ENCODE measurements around the gene GLB1L3.
"Not testable (repeated sequence)": the region's sequence is repeated elsewhere in the genome, so short reads cannot be mapped to it uniquely, and the experiment has no call there.

Gene GLB1L3

DNA sequence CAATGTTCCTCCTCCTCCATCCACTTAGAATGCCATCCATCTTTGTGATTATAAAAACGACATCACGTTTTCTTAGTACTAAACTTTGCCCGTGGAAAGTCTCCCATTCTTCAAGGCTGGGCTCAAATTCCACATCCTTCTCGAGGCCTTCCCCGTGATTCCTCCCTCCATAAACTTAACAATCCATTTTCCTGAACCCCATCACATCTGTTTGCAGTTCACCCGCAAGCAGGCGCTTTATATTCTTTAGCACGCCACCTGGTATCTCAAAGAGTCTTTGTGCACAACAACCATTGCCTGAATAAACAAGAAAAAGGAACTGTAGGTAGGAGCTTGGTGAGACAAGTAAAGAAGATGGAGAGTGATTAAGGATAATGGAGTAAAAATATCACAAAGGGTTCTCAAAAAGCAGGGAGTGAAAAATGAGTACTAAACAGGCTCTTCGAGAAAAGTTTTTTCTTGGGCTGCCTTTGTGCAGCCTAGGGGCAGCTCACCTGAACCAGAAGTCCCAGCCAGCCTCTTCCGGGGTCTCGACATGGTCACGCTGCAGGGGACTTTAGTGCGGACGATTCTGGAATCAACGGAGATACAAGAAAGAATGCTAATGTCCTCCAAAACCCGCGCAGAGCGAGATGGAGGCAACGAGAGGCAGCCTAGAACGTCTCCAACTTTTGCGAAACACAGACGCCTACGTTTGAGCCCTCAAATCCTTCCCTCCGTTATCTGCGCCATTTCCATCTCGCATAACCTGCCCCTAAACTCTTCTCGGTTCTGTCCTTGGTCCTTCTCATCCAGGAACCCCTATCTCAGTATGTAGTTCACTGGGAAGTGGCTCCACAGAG lies 23.6 kb upstream of the GLB1L3 start:
- DNase-seq = no peak

DNA sequence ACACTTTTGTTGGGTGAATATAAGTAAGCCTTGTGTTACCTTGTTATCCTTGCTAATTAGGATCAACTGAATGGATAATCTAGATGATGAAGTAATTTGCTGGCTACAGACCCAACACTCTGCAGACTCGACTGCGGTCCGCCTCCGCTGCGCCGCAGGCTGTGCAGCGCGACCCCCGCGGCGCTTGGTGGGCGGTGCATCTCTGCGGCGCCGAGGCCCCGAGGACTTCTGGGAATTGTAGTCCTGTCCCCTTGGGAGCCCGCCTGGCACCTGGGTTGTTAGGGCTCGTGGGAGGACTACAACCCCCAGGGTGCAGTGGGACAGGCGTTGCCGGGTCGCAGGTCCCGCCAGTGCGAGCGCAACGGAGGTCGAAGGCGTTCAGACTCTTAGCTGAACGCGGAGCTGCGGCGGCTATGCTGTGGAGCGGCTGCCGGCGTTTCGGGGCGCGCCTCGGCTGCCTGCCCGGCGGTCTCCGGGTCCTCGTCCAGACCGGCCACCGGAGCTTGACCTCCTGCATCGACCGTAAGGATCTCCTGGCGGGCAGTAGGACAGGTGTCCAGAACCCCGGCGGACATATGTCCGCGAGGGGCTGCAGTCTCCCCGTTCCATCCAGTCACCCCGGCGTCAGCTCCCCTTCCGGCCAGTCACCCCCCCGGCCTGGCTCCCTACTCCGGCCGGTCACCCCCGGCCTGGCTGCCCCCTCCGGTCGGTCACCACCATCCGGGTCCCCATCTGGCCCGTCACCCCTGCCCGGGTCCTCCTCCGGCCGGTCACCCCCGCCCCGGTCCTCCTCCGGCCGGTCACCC lies 22.8 kb upstream of the GLB1L3 start, which contains the start of the genes ACAD8 and THYN1:
Gene ACAD8 (plus strand): TSS at position 381 of the 806 bp plus-strand sequence. CDS start 33 bp downstream, at position 414.
Gene THYN1 (minus strand): TSS at position 165 of the 806 bp plus-strand sequence. CDS start 470 bp downstream, outside the sequence.
- DNase-seq = peak; percentile 93

DNA sequence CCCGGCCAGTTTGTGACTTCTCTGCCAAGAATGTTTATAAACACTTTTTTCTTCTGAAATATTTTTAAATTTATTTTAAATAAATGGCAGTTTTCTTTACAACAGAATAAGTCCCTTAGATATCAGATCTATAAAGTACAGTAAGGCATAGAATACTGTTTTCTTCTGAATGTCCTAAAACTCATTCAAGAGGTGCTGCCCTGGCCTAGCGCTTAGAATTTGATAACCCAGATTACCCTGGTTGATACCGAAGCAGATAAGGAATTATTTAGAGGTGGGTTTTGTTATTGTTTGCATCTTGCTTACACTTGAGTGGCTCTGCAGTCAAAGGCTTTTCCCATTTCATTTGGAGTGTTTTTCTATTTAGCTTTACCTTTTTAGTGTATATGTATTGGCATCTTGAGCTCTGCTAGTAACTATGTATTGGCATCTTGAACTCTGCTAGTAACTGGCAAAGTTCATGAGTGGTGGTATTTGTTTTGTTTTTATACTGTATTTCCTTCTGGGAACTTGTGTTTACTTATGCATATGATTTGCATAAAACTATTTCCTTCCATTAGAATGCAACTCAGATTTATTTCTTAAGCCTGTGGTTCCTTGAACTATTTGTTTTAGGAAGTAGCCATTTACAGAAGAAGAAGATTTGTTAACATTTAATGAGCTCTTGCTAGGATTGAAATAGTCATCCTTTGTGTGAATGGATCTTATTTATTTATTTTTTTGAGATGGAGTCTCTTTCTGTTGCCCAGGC lies 21.6 kb upstream of the GLB1L3 start:
- DNase-seq = no peak

DNA sequence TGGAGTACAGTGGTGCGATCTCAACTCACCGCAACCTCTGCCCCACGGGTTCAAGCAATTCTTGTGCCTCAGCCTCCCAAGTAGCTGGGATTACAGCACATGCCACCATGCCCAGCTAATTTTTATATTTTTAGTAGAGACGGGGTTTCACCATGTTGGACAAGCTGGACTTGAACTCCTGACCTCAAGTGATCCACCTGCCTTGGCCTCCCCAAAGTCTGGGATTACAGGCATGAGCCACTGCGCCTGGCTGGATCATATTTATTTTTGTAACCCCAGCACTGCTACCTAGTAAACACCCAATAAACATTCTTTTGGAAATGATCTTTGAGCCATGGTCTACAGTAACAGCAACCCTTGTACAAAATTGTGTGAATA lies 21.0 kb upstream of the GLB1L3 start:
- DNase-seq = not testable (repeated sequence)

DNA sequence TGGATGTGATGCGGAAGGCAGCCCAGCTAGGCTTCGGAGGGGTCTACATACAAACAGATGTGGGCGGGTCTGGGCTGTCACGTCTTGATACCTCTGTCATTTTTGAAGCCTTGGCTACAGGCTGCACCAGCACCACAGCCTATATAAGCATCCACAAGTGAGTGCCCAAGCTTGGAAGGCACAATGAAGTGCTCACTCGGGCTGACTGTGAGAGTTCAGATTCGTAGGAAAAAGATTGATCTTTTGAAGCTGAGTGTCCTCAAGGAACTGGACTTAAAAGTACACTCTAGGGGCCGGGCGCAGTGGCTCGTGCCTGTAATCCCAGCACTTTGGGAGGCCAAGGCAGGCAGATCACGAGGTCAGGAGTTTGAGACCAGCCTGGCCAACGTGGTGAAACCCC lies 19.1 kb upstream of the GLB1L3 start:
- no peak for DNase-seq

DNA sequence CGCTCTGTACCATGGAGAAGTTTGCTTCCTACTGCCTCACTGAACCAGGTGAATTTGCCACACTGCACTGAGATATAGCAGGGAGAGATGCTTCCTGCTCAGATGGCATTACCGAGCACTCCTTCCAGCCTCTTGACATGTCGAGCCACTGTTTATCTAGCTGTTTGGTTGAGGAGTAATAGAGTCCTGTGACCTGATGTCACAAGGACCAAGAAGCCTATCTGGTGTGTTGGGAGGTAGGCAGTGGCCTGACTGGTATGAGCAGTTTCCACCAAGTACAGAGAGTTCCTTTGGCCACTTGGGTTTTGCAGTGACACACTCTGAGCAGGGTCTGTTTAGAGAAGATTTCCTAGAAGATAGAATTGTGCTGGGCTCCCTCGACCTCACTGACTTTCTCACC lies 17.6 kb upstream of the GLB1L3 start:
- no peak for DNase-seq

DNA sequence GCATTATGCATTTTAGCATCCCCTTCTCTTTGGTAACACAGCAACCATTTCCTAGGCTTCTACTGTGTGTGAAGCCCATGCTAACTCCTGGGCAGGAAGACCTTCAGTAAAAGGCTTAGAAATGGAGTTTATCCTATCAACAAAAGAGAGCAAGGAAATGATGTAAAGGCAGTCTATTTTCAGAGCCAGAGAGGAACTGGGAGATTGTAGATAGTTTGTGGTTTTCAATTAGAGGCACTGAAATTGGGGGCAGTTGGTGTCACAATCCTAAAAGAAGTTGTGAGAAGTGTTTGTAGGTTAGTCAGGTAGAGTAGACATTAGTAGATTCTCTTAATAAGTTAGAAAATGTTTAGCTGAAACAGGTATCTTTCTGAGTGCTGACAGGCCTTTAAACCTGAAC lies 15.7 kb upstream of the GLB1L3 start:
- no peak for DNase-seq

DNA sequence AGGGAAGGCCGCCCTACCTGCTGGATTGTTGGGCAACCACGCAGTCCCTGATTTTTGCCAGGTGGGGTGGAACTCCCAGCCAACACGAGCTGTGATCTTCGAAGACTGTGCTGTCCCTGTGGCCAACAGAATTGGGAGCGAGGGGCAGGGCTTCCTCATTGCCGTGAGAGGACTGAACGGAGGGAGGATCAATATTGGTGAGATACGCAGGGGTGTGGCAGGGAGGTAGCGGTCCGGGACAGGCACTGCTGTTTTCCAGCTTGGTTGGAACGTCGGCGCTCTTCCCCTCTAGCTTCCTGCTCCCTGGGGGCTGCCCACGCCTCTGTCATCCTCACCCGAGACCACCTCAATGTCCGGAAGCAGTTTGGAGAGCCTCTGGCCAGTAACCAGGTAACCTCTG lies 15.2 kb upstream of the GLB1L3 start:
- no peak for DNase-seq

DNA sequence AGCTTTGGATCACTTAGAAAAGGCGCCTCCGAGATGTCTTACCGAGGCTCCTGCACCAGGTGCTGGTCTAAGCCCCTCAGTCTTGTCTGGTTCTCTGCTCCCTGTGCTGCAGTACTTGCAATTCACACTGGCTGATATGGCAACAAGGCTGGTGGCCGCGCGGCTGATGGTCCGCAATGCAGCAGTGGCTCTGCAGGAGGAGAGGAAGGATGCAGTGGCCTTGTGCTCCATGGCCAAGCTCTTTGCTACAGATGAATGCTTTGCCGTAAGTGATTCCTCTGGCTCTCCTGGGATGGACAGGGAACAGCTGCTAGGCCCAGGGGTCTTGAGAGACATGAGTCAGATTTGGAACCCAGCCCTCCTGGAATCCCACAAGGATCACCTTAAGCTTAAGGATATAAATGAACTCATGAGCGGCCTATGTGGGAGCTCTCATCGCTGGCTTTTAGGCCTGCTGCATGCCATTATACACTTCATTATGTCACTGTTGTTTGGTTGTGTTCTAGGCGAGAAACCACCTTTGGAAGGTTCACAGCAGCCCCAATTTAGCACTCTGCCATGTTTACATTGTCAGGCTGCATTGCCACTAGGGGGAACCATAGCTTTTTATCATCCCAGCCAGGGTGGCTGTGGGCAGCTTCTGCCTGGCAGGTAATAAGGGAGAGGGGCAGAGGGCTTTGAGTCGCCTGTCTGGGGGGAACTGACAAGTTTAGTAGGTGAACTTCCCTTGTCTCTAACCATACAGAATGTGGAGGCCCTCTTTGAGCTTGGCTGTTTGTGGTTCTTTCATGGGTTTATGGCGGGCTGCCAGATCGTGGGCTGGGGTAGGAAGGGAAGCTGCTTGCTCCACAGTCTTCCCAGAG lies 14.3 kb upstream of the GLB1L3 start:
- DNase-seq = no peak

DNA sequence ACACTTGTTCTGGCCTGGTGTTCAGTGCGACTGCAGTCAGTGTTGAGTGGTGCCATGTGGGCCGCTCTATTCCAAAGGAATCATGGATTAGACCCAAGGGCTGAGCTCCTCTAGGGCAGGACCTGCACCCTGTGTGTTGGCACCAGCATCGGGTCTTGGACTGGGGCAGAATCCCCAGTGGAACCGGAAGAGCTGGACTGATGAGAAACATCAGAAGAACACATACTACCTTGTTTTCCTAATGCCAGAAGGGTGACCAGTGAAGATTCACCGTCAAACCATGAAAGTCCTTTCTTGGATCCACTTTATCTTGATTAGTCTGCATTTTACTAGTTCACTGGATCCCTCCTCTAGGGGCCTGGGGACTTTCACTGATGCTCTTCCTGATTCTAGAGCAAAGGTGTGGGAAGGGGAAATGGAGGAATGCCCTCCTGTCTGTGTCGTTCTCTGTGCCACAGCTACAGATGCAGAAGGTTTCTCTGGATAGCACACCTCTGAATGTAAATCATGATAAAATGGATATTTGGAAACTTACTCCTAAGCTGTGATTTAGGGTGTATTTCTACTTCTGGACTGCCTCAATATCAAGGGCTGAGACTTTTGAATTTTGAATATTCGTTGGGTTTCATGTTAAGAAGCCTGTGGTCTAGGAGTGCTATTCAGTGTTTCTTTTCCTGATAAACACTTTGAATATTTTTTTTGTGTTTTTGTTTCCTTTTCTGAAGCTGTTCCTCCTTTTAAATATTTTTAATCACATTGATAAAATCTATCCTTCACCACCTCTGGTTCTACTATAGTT lies 11.0 kb upstream of the GLB1L3 start:
- no peak for DNase-seq

DNA sequence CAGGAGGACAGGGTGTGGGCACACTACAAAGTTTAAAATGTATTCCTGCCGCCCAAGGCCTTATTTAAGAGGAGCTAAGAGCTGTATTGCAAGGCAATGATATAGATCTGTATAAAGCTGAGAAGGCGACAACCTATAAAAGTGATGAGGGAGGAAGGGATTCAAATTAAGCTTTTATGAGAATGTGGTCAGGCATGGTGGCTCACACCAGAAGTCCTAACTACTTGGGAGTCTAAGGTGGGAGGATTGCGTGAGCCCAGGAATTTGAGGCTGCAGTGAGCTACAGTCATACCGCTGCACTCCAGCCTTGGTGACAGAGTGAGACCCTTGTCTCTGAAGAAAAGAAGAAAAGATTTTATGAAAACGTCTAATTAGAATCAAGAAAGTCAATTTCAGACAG lies 9.7 kb upstream of the GLB1L3 start:
- DNase-seq = no peak

DNA sequence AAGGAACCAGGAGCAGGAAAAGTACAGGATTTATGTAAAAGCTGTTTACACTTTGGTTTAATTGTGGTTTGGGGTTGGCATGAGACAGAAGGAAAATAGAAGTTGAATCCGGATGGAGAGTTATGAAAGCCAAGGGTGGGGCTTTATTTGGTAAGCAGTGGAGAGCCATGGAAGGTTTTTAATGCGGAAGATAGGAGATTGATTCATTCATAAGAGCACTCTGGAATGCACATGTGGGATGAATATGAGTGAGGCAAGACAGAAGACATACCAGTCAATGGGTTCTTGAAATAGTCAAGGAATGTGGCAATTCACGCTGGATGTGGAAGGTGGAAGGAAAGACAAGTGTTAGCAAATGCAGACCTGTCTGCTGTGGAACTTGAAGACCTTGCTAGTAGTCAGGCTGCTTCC lies 9.3 kb upstream of the GLB1L3 start:
- DNase-seq = no peak

DNA sequence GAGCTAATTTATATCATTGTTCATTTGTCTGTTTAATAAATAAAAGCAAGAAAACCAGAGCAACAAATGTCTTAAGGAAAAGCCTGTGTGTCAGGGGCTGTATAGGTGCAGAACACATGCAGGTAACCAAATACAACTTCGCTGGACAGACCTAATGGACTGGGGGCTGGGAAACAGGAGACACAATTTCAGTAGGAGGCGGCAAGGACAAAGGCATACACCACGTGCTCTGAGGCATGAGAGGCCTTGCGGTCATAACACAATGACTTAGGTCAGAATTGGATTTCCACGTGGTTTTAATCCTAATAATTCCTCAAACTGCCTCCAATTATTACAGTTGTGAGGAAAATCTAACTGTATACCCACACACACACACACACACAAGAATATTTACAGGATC lies 8.7 kb upstream of the GLB1L3 start:
- DNase-seq = no peak

DNA sequence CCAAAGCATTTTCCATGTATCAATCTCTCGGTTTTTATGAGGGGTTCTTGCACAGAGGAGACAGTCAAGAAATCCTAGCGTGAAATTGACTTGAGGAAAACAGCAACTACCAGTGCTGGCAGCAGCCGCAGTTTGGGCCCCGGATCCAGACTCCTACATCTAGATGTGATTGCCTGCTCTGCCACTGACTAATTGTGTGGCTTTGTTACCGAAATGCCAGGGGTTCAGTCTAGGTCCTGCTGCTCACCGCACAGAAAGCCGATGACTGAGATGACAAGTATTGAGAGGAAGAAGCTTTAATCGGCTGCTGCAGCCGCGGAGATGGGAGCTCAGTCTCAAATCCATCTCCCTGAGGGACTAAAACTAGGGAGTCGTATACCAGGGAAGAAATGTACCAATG lies 8.2 kb upstream of the GLB1L3 start:
- DNase-seq = no peak

DNA sequence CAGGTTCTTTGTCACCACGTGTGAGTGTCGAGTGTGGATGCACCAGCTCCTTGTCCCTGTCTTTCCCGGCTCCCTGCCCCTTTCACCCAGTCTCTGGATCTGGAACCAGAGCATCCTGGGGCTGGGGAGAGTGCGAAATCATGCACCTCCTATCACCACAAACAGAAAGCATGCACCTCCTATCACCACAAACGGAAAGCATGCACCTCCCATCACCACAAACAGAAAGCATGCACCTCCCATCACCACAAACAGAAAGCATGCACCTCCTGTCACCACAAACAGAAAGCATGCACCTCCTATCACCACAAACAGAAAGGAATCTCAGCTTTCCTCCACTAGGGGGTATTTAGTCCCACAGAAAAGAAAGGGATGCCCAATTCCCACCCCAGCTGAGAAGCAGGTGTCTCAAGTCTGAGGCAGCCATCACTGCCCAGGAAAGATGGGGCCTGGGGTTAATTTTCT lies 5.9 kb upstream of the GLB1L3 start:
- no peak for DNase-seq

DNA sequence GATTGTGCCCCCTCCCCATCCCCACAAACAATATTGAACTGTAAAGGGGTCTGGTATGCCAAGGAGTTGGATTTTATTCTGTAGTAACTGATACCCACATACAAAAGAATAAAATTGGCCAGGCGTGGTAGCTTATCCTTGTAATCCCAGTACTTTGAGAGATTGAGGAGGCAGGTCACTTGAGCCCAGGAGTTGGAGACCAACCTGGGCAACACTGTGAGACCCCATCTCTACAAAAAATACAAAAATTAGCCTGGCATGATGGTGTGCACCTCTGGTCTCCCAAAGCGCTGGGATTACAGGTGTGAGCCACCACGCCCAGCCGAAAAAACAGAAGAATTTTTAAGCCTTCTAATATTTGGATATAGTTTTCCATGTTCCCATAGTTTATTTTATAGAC lies 4.2 kb upstream of the GLB1L3 start:
- no peak for DNase-seq

DNA sequence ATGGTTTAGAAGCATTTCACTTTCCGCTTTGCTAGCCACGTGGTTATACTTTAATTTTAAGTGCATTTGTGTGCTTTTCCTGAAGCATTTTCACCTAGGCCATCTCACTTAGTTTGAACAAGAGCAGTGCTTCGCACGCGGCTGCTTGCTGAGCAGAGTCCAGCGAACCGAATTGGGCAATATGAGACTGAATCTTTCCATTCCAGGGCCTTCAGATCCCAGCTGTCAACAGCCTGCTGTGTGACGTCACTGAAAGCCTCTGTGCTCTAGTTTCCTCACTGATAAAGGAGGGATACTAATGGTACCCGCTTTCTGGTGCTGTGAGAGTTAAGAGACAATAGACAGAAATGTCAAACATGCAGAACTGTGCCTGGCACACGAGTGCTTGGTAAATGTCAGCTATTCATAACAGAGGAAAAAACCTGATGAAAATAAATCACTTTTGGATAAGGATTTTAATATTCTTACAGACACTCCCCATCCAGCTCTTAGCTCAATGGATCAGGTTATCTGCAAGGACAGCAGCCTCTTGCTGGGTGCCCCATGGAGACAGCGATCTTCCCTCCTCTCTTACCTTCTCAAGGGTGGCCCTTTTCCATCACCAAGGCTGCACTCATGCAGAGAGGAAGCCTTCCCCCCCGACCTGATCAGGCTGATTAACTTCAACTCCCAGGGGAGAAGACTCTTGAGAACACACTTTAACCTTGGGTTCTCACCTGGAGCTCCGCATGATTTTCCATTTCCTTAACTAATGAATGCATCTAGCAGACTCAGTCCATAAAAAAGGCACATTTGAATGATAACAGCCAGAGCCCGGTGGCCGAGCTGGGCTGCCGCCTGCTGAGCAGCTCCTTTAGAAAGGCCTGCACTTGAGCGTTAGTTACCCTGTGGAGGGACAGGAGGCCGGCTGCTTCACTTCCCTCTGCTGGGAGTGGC lies 3.5 kb upstream of the GLB1L3 start:
- DNase-seq = no peak

DNA sequence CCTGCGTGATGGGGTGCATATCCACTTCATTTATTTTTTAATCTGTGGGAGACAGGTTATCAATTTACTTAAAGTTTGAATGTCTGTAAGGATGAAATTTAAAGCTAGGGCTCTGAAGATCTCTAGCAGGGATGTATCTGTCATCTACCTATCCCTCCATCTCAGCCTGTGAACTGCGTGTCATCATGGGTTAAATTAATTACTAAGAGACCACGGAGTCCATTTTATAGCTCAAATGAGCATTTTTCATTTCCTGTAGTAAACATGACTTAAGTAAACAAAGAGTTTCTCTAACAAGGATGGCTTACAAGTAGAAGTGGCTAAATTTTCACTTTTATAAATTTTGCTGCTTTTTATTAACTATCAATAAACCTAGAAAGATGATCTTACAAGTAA lies 2.9 kb upstream of the GLB1L3 start:
- DNase-seq = no peak

DNA sequence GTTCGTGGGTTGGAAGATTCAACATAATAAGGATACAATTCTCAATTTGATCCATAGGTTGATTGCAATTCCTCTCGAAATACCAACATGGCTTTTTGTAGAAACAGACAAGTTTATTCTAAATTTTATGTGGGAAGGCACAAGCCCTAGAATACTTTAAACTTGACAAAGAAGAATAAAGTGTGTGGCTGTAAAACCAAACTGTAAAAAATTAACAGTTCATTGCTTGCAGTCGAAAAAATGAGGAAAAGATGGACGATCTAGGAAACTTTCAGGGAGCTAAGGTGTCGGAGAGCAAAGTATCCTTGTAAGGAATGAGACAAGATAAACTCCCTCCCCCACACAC lies 1.0 kb upstream of the GLB1L3 start:
- no peak for DNase-seq
